WI38 (cell line): ENCODE results near the gene FNDC11.
"Not testable (repeated sequence)": the region's sequence is repeated elsewhere in the genome, so short reads cannot be mapped to it uniquely, and the experiment has no call there.

Experiments
- H3K4me3 ChIP-seq: 2 replicates; pipeline ENCODE4 v1.5.1; 2011; ENCODE audit warnings: low read depth, mild to moderate bottlenecking, control low read depth, low read length
- TF ChIP-seq, protein P1 (sequence below): IDR thresholded peaks from 2 replicates; pipeline ENCODE4 v1.5.1; 2012; ENCODE audit warnings: low read depth, mild to moderate bottlenecking, control low read depth, low read length

Gene FNDC11

DNA sequence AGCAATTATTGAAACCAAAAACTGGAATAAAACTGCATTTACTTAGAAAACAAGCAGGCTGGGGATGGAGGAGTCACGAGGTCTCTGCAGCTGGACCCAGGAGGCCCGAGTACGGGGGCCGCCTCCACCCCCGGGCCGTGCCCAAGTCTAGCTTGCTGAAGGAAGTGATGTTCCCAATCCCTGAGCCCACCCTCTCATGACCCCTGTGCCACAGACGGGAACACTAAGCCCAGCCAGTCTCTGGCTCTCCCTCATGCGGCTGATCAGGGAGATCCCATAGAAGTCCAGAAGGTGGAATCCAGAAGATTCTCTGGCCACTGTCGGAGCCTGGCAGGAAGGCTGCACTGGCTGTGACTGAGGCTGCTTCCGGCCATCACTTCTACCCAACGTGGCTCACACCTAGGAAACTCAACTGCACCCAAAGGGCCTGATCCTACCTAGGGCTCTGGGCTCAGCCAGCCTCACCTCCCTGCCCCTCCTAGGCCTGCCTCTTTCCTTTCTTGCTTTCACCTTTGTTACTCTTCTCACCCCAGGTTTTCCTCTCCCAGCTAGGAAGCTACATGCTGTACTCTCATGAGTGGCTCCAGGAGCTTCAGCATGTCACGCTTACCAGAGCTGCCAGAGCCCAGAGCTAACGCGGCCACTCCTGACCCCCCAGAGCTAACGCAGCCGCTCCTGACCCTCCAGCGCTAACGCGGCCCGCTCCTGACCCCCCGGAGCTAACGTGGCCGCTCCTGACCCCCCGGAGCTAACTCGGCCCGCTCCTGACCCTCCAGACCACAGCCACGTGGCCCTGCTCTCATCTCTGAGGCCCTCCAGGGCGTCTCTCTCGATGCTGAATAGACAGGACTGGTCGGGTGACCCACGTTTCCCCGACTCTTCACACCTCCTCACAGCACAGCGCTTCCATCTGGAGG is 44.8 kb downstream of the FNDC11 start:
- no peak overlapping the region for H3K4me3 ChIP-seq
- TF ChIP-seq, protein P1, sequence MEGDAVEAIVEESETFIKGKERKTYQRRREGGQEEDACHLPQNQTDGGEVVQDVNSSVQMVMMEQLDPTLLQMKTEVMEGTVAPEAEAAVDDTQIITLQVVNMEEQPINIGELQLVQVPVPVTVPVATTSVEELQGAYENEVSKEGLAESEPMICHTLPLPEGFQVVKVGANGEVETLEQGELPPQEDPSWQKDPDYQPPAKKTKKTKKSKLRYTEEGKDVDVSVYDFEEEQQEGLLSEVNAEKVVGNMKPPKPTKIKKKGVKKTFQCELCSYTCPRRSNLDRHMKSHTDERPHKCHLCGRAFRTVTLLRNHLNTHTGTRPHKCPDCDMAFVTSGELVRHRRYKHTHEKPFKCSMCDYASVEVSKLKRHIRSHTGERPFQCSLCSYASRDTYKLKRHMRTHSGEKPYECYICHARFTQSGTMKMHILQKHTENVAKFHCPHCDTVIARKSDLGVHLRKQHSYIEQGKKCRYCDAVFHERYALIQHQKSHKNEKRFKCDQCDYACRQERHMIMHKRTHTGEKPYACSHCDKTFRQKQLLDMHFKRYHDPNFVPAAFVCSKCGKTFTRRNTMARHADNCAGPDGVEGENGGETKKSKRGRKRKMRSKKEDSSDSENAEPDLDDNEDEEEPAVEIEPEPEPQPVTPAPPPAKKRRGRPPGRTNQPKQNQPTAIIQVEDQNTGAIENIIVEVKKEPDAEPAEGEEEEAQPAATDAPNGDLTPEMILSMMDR = no peak

GRCh38 chr20:63599396-63600050 is 45.6 kb downstream of the FNDC11 start:
- TF ChIP-seq, protein P1 = no peak
- H3K4me3 ChIP-seq = no peak overlapping the region

GRCh38 chr20:63601679-63602078 is 47.7 kb downstream of the FNDC11 start:
- H3K4me3 ChIP-seq = not testable (repeated sequence)

DNA sequence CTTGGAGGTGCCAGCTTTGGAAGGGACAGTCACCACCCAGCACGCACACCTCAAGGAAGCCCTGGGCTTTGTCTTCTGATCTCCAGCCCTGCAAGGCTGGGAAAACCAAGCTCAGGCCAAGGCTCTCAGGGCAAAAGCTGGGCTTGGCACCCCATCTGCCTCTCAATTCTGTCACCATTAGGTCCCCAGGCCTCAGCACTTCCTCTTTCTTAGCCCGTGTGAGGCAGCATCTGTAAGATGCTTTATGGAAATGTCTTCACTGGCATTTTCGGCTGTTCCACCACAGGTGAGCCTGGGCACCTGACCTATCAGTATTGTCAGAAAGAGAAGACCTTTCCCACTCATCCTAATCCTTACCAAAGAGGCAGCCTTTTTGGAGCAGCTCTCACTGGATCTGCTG is 48.4 kb downstream of the FNDC11 start:
- TF ChIP-seq, protein P1 = no peak
- H3K4me3 ChIP-seq = no peak overlapping the region
